Measurements from ENCODE around the gene SLC26A6. TPM values are rescaled to one million over a fixed set of nuclear protein-coding genes. Genes with fewer than 3 reads are reported as not detected.

SLC26A6 gene
- total and polyA plus RNA-seq, 2 donors from 2014 or later: 15.4 to 20.6 TPM

GRCh38 chr3:48629894-48630293 is 5.4 kb downstream of the SLC26A6 start:
- Histone ChIP-seq H3K36me3 (ENCODE audit: control insufficient read depth in 2 of 3, insufficient read depth in 3 of 3, low read length in 3 of 3) (peaks cover 0 to 50% (median 16%) of the 10 kb centered on the region in 3 donors), H3K9me3 (ENCODE audit: control insufficient read depth in 2 of 3, insufficient read depth in 1 of 3, low read length in 3 of 3) (no peaks in the 10 kb centered on the region), H3K27ac (ENCODE audit: low read depth in 2 of 2, low read length in 2 of 2) (no peak overlapping the region), H3K9ac (ENCODE audit: low read length in 3 of 3) (no peak overlapping the region), H3K4me1 (ENCODE audit: control insufficient read depth in 2 of 3, insufficient read depth in 2 of 3, low read depth in 1 of 3, low read length in 3 of 3) (peaks cover 0 to 14% (median 5%) of the 10 kb centered on the region in 3 donors), H3K4me3 (ENCODE audit: low read length in 3 of 3) (no peak overlapping the region), H3K27me3 (ENCODE audit: control insufficient read depth, insufficient read depth, low read length) (no peaks in the 10 kb centered on the region)
- intact Hi-C loops (cut with DNase I): no loop called here
- no peak for TF ChIP-seq CTCF (IDR thresholded peaks at IDR 0.05; ENCODE audit: borderline replicate concordance, extremely low read depth, insufficient read depth)
- DNase-seq: no peak
- FAIRE-seq: no peak

- intact Hi-C loops (cut with DNase I): no loop called here
- FAIRE-seq: no peak
- no peaks in the 10 kb centered on the region for H3K9me3 ChIP-seq (ENCODE audit: control insufficient read depth in 2 of 3, insufficient read depth in 1 of 3, low read length in 3 of 3)
- no peak overlapping the region for H3K9ac ChIP-seq (ENCODE audit: low read length in 3 of 3)
- H3K27me3 ChIP-seq (ENCODE audit: control insufficient read depth, insufficient read depth, low read length): no peaks in the 10 kb centered on the region
- H3K4me1 ChIP-seq (ENCODE audit: control insufficient read depth in 2 of 3, insufficient read depth in 2 of 3, low read depth in 1 of 3, low read length in 3 of 3): peaks cover 0 to 6% (median 5%) of the 10 kb centered on the region in 3 donors
- H3K36me3 ChIP-seq (ENCODE audit: control insufficient read depth in 2 of 3, insufficient read depth in 3 of 3, low read length in 3 of 3): peaks cover 0 to 50% (median 16%) of the 10 kb centered on the region in 3 donors
- no peak overlapping the region for H3K27ac ChIP-seq (ENCODE audit: low read depth in 2 of 2, low read length in 2 of 2)
- no peak overlapping the region for H3K4me3 ChIP-seq (ENCODE audit: low read length in 3 of 3)
- no peak for DNase-seq
- no peak for TF ChIP-seq CTCF (IDR thresholded peaks at IDR 0.05; ENCODE audit: borderline replicate concordance, extremely low read depth, insufficient read depth)
Measured at GRCh38 chr3:48628277-48629017, 6.8 kb downstream of the SLC26A6 start.

- intact Hi-C loops (cut with DNase I): no loop called here
- peaks cover 0 to 25% (median 10%) of the 10 kb centered on the region in 3 donors for H3K36me3 ChIP-seq (ENCODE audit: control insufficient read depth in 2 of 3, insufficient read depth in 3 of 3, low read length in 3 of 3)
- H3K27ac ChIP-seq (ENCODE audit: low read depth in 2 of 2, low read length in 2 of 2): no peak overlapping the region
- no peaks in the 10 kb centered on the region for H3K9me3 ChIP-seq (ENCODE audit: control insufficient read depth in 2 of 3, insufficient read depth in 1 of 3, low read length in 3 of 3)
- H3K4me1 ChIP-seq (ENCODE audit: control insufficient read depth in 2 of 3, insufficient read depth in 2 of 3, low read depth in 1 of 3, low read length in 3 of 3): no peaks in the 10 kb centered on the region
- no peak for TF ChIP-seq CTCF (IDR thresholded peaks at IDR 0.05; ENCODE audit: borderline replicate concordance, extremely low read depth, insufficient read depth)
- H3K9ac ChIP-seq (ENCODE audit: low read length in 3 of 3): no peak overlapping the region
- H3K27me3 ChIP-seq (ENCODE audit: control insufficient read depth, insufficient read depth, low read length): no peaks in the 10 kb centered on the region
- H3K4me3 ChIP-seq (ENCODE audit: low read length in 3 of 3): no peak overlapping the region
- DNase-seq (no peak), FAIRE-seq (no peak)
Measured at GRCh38 chr3:48625600-48625999, 9.7 kb downstream of the SLC26A6 start.

Data from kidney (tissue), 14 donors.